CD4-positive, alpha-beta T cell treated with Interleukin-17A for 1 hour (primary cell): ENCODE measurements around the gene SLC25A33.
A peak's percentile ranks its signal among the peaks of the same experiment; 100 is the strongest.

ENCODE experiments used
- DNase-seq: peaks from one replicate; pipeline ENCODE4 v3.0.0-alpha.2; 2020

Gene SLC25A33

DNA sequence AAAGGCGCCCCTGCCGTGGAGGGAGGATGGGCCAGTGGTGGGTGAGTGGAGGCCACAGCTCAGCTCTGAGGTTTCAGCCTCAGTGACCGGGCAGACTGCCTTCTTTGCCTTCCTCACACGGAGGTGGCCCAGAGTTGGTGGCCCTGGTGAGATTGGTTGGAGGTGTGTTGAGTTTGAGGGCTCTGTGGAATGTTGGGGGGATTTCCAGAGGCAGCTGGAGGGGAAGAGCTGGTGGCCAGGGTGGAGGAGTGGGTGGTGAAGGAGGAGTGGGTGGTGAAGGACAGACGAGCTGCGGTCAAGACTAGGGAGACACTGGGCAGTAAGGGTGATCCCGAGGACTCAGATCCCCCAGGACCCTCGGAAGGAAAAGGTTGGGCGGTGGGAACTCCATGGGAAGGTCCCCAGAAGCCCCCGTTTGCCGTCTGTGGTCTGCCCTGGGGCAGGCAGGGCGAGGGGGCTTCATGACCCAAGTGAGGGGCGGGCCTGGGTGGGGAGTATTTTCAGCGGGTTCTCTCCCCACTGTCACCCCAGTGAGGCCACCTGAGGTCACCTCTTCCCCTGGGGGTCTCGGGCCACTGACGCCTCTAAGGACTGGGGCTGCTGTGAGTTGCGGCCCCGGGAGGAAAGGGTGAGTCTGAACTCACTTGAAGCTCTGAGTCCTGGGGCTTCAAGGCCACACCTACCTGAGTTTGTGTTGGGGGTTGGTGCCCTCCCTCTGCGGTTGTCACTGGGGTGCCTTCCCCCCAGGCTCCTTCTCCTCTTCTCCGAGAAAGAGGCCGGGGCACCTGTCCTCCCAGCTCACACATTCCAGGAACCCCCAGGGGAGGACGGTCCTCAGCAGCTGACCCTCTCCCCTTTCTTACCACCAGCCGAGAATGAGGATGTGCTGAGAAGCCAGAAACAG, 89.5 kb downstream of the SLC25A33 start:
- DNase-seq: peak; percentile 73

DNA sequence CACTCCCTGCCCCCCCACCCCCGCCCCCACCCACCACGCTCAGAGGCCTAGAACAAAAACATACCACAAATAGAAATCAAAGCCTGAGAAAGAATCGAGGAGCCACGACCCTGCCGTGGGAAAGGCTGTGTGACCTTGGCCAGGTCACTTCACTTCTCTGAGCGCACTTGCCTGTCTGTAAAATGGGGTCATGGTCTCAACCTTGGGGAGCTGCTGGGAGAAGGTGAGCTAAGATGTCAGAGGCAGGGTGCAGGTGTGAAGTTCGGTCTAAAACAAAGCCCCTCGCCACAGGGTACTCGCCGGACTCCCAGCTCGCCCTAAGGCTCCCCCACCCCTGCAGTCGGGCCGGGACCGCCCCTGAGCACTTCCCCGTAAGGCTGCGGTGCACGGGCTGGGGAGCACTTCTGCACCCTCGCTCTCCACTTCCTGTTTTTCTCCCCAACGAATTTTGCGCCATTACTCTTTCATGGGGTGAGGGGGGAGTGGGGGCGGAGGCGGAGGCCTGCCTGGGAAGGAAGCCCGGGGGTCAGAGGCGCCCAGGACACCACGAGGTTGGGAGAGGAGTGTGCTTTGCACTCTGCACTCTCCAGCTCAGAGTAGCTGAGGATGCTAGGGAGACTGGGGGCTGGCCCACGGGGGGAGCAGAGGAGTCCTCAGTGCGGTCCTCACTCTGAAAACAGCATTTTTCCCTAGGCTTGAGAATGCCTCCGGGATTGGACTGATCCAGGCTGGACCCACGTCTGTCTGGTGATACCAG, 90.4 kb downstream of the SLC25A33 start:
- peak; percentile 76 for DNase-seq

DNA sequence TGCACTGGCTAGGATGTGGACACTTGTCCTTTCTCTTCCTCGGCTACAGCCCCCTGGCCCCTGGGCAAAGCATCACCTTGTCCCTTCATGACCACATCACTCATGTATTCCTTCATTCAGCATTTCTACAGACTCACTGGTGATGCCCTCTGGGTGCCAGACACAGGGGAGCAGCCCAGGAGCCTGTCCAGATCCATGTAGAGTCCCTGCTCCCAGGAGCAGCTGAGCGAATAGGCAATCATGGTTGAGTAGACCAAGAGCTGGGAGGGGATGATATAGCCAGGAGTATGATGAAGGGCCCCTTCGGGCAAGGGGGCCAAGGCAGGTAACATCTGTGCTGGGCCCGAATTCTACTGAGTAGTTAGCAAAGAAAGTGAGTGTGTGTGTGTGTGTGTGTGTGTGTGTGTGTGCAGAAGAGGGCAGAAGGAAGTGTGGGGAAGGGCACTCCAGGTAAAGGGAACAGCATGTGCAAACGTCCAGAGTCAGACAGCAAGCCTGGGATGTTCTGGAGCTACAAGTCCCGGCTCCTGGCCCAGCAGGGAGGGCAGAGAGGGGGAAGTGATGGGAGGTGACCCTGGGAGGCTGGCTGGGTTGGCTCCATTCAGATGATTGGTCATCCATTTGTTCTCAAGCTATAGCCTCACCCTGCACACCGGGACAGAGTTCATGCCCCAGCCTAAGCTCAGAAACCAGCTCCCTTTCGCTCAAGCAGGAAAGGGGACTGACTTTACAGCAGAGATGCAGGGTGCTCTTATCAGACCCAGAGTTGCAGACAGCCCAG, 91.3 kb downstream of the SLC25A33 start:
- peak; percentile 25 for DNase-seq

DNA sequence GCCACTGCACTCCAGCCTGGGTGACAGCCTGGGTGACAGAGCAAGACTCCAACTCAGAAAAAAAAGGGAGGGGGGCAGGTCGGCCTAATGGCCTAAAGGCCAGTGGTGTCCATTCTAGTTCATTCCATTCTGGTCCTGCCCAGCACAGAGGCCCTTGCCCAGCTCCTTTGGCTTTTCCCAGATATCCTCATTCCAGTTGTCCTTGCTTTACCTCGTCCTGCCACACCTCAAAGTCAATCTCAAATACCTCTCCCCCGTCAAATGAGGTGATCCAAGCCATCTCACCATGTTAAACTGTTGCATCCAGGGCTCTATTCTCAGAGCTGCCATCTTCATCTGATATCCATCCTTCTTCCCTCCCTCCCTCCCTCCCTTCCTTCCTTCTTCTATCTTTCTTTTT, 92.3 kb downstream of the SLC25A33 start:
- DNase-seq: no peak

DNA sequence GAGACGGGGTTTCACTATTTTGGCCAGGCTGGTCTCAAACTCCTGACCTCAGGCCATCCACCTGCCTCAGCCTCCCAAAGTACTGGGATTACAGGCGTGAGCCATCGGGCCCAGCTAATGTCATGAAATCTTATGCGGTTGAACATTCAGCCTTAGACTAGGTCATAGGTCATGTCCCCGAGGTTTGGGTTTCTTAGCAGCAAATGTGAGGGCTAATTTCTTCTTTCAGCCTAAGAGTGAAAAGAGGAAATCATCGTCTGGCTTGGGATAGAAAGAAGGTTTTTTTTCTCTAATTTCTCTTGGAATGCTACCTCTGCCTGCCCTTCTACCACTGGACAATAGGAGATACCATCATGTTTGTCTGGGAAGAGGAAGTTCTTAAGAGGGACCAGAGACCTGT, 94.2 kb downstream of the SLC25A33 start:
- no peak for DNase-seq

DNA sequence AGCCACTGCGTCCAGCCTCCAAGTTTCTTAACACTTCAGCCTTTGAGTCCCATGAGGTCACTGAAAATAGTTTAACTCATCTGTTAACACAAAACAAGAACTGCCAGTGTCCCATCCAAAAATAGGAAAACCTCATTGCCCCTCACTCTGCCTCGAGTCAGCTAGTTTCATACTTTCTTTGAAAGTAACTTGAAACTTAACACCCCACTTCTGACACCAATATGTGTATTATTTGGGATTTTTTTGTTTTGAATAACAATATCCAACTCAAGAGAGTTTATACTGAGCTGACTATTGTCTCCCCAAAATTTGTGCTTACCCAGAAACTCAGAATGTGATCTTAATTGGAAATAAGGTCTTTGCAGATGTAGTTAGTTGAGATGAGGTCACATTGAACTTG, 95.3 kb downstream of the SLC25A33 start:
- no peak for DNase-seq
